ENCODE data around the gene KIR3DL2.
"Not testable (repeated sequence)": the region's sequence is repeated elsewhere in the genome, so short reads cannot be mapped to it uniquely, and the experiment has no call there.

KIR3DL2 gene

GRCh38 chr19:54817670-54818536, 32.3 kb upstream of the KIR3DL2 start:
- TF ChIP-seq CTCF (IDR thresholded peaks at IDR 0.05) (no peak), ZFX (IDR thresholded peaks at IDR 0.05; ENCODE audit: borderline replicate concordance) (no peak)
- H3K27ac ChIP-seq: no peak overlapping the region

GRCh38 chr19:54824416-54824815, 25.8 kb upstream of the KIR3DL2 start:
- H3K27ac ChIP-seq: not testable (repeated sequence)

GRCh38 chr19:54825326-54825725, 24.9 kb upstream of the KIR3DL2 start:
- H3K27ac ChIP-seq: not testable (repeated sequence)

GRCh38 chr19:54828064-54828463, 22.2 kb upstream of the KIR3DL2 start:
- not testable (repeated sequence) for H3K27ac ChIP-seq

- H3K27ac ChIP-seq: not testable (repeated sequence)
Measured at GRCh38 chr19:54832496-54832895, 17.7 kb upstream of the KIR3DL2 start, which contains the start of gene KIR2DS4. Gene KIR2DS4 (plus strand): TSS chr19:54832676.

- not testable (repeated sequence) for H3K27ac ChIP-seq
Measured at GRCh38 chr19:54835126-54835525, 15.1 kb upstream of the KIR3DL2 start.

- H3K27ac ChIP-seq: not testable (repeated sequence)
Measured at GRCh38 chr19:54837522-54837921, 12.7 kb upstream of the KIR3DL2 start.

GRCh38 chr19:54843171-54843570, 7.1 kb upstream of the KIR3DL2 start:
- H3K27ac ChIP-seq: not testable (repeated sequence)

GRCh38 chr19:54850930-54851329, 687 bp downstream of the KIR3DL2 start:
- TF ChIP-seq CTCF (IDR thresholded peaks at IDR 0.05) (no peak), ZFX (IDR thresholded peaks at IDR 0.05; ENCODE audit: borderline replicate concordance) (no peak)
- H3K27ac ChIP-seq: no peak overlapping the region

- no peak overlapping the region for H3K27ac ChIP-seq
- TF ChIP-seq CTCF (IDR thresholded peaks at IDR 0.05) (no peak), ZFX (IDR thresholded peaks at IDR 0.05; ENCODE audit: borderline replicate concordance) (no peak)
Measured at GRCh38 chr19:54851353-54851752, 1.1 kb downstream of the KIR3DL2 start.

GRCh38 chr19:54855241-54855640, 5.0 kb downstream of the KIR3DL2 start:
- H3K27ac ChIP-seq: not testable (repeated sequence)

- not testable (repeated sequence) for H3K27ac ChIP-seq
Measured at GRCh38 chr19:54858476-54858875, 8.2 kb downstream of the KIR3DL2 start.

GRCh38 chr19:54859421-54859820, 9.2 kb downstream of the KIR3DL2 start:
- not testable (repeated sequence) for H3K27ac ChIP-seq

- not testable (repeated sequence) for H3K27ac ChIP-seq
Measured at GRCh38 chr19:54863459-54863858, 13.2 kb downstream of the KIR3DL2 start.

Data from 22Rv1 (cell line).